Sigmoid colon (tissue), 7 donors: ENCODE data around the gene TMEM255B. TPM values are rescaled to one million over a fixed set of nuclear protein-coding genes. Genes with fewer than 3 reads are reported as not detected.
A peak's percentile ranks its signal among the peaks of the same experiment; 100 is the strongest.

ENCODE experiments used
- DNase-seq: peaks from one replicate; pipeline ENCODE4 v3.0.0-alpha.2; 2019
- H3K27ac ChIP-seq, 4 donors: fragments of 200-600 bp; sonication (generic); one replicate each; pipeline ENCODE4 v1.5.1; 2016 to 2019; ENCODE audit warnings: mild to moderate bottlenecking in 1 of 4
- H3K27me3 ChIP-seq, 3 donors: fragments of 200-600 bp; sonication (generic); one replicate each; pipeline ENCODE4 v1.5.1; 2019; ENCODE audit warnings: mild to moderate bottlenecking in 1 of 3
- H3K36me3 ChIP-seq, 4 donors: fragments of 200-600 bp; sonication (generic); one replicate each; pipeline ENCODE4 v1.5.1; 2016 to 2019
- H3K4me1 ChIP-seq, 4 donors: fragments of 200-600 bp; sonication (generic); one replicate each; pipeline ENCODE4 v1.5.1; 2017 to 2019
- H3K4me3 ChIP-seq, 4 donors: fragments of 200-600 bp; sonication (generic); one replicate each; pipeline ENCODE4 v1.5.1; 2017 to 2019; ENCODE audit warnings: mild to moderate bottlenecking in 2 of 4, moderate library complexity in 1 of 4
- H3K9me3 ChIP-seq, 4 donors: fragments of 200-600 bp in 3 of 4; sonication (generic) in 3 of 4; one replicate each; pipeline versions ENCODE4 v1.5.1 to v1.6.1; 2013 to 2019
- EP300 ChIP-seq, 4 donors: sonication (generic); formaldehyde crosslinking; IDR thresholded peaks; one replicate each; pipeline ENCODE4 v1.6.1; 2017; ENCODE audit warnings: antibody characterized with exemption in 4 of 4
- POLR2A ChIP-seq, 2 donors: fragments of 450-650 bp; IDR thresholded peaks; one replicate each; pipeline ENCODE4 v1.6.1; 2016; ENCODE audit warnings: antibody characterized with exemption in 2 of 2, mild to moderate bottlenecking in 2 of 2, moderate library complexity in 2 of 2
- POLR2AphosphoS5 ChIP-seq, 4 donors: sonication (generic); formaldehyde crosslinking; IDR thresholded peaks; one replicate each; pipeline ENCODE4 v1.6.1; 2017; ENCODE audit warnings: antibody characterized with exemption in 4 of 4
- WGBS, 2 donors: extraction: QIAGEN DNeasy Blood & Tissue Kit; methylation state at CpG; one replicate each; pipeline ENCODE4 v1.1.7; 2013; 5-methylcytosine and 5-hydroxymethylcytosine counted together
- intact Hi-C: fragments of 100-400 bp; cut with DNase I; formaldehyde crosslinking; loops from one replicate; pipeline ENCODE4 v1.15.1; 2023
- polyA plus RNA-seq, 3 donors: library from polyadenylated mRNA; stranded (reverse); fragments of 200-250 nt; gene quantifications; one replicate each; pipeline ENCODE4 v1.2.3, GENCODE V29; 2013
- total RNA-seq, 4 donors: library from RNA; depleted of rRNA; stranded (reverse); fragments of >200 nt; gene quantifications; one replicate each; pipeline ENCODE4 v1.1.0, GENCODE V29; 2016
- TF ChIP-seq, protein P1 (sequence below), 4 experiments: fragments of 450-650 bp in 3 of 4; fragments of 200-600 bp in 1 of 4; IDR thresholded peaks; one replicate each; pipeline ENCODE4 v1.5.1; 2016 to 2019; ENCODE audit warnings: antibody characterized with exemption in 4 of 4, mild to moderate bottlenecking in 3 of 4, moderate library complexity in 2 of 4
- donor health status: healthy with polysubstance abuse.
- donor health status: Bipolar disorder and iron deficiency.
- donor health status: healthy.

Gene TMEM255B
- total RNA-seq, result 10 to 100 TPM in 2 of 4 donors, 1 to 10 TPM in 1, under 1 TPM in 1; 0.99 to 11.1 (median 7.3) TPM
- polyA plus RNA-seq, result 1 to 10 TPM in 2 of 3 donors, under 1 TPM in 1; 0.60 to 4.6 (median 1.8) TPM

GRCh38 chr13:113758651-113759524 is at the start of gene TMEM255B:
TMEM255B (plus strand) TSS chr13:113759226; CDS start chr13:113759270, 44 bp downstream.
- Histone ChIP-seq H3K36me3 (no peaks in the 10 kb centered on the region), H3K4me3 (peak within 1 kb of the TSS; percentile 41 to 76 (median 71)), H3K27me3 (peaks cover 0 to 42% (median 8%) of the 10 kb centered on the region in 3 donors), H3K9me3 (no peaks in the 10 kb centered on the region), H3K27ac (peak within 1 kb of the TSS; percentile 71 to 83 (median 72)), H3K4me1 (peaks cover 0 to 20% (median 17%) of the 10 kb centered on the region in 4 donors)
- peak; percentile 91 for DNase-seq
- TF ChIP-seq POLR2A (IDR thresholded peaks at IDR 0.05), result no peak
- TF ChIP-seq, protein P1, sequence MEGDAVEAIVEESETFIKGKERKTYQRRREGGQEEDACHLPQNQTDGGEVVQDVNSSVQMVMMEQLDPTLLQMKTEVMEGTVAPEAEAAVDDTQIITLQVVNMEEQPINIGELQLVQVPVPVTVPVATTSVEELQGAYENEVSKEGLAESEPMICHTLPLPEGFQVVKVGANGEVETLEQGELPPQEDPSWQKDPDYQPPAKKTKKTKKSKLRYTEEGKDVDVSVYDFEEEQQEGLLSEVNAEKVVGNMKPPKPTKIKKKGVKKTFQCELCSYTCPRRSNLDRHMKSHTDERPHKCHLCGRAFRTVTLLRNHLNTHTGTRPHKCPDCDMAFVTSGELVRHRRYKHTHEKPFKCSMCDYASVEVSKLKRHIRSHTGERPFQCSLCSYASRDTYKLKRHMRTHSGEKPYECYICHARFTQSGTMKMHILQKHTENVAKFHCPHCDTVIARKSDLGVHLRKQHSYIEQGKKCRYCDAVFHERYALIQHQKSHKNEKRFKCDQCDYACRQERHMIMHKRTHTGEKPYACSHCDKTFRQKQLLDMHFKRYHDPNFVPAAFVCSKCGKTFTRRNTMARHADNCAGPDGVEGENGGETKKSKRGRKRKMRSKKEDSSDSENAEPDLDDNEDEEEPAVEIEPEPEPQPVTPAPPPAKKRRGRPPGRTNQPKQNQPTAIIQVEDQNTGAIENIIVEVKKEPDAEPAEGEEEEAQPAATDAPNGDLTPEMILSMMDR (IDR thresholded peaks at IDR 0.05), result peak in 1 of 4 experiments; percentile 38
- TF ChIP-seq POLR2AphosphoS5 (IDR thresholded peaks at IDR 0.05), result peak in 2 of 4 donors; percentile 33 to 48
- intact Hi-C loops, result no loop called here
- 0 to 1% methylated on average over 80 of the region's 80 CpGs for WGBS, 2 donors

GRCh38 chr13:113722921-113723320 is 36.1 kb upstream of the TMEM255B start:
- no peak overlapping the region for H3K27ac ChIP-seq
- WGBS, 2 donors, result 71 to 72% methylated on average over 9 to 10 of the region's 11 CpGs
- H3K4me1 ChIP-seq, result peaks cover 0 to 11% (median 8%) of the 10 kb centered on the region in 4 donors
- no peak overlapping the region for H3K4me3 ChIP-seq
- no peaks in the 10 kb centered on the region for H3K27me3 ChIP-seq
- no peak for DNase-seq
- intact Hi-C loops, result no loop called here
- TF ChIP-seq POLR2A (IDR thresholded peaks at IDR 0.05) (no peak), POLR2AphosphoS5 (IDR thresholded peaks at IDR 0.05) (no peak), EP300 (IDR thresholded peaks at IDR 0.05) (no peak)
- TF ChIP-seq, protein P1 (IDR thresholded peaks at IDR 0.05), result no peak
- H3K9me3 ChIP-seq, result no peaks in the 10 kb centered on the region
- no peaks in the 10 kb centered on the region for H3K36me3 ChIP-seq

DNA sequence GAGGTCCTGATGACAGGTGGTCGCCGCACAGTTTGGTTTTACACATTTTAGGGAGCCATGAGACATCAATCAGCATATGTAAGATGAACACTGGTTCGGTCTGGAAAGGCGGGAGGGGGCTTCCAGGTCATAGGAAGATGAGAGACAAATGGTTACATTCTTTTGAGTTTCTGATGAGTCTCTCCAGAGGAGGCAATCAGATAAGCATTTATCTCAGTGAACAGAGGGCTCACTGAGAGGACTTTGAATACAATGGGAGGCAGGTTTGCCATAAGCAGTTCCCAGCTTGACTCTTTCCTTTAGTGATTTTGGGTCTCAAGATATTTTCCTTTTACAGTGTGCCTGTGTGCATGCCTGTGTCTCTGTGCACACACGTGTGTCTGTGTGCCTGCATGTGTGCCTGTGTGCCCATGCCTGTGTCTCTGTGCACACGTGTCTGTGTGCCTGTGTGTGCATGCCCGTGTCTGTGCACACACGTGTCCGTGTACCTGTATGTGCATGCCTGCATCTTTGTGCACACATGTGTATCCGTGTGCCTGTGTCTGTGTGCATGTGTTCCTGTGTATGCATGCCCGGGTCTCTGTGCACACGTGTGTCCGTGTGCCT is 35.5 kb upstream of the TMEM255B start:
- intact Hi-C loops, result no loop called here
- peaks cover 0 to 11% (median 8%) of the 10 kb centered on the region in 4 donors for H3K4me1 ChIP-seq
- no peak for DNase-seq
- 84 to 87% methylated on average over 13 of the region's 13 CpGs for WGBS, 2 donors
- no peaks in the 10 kb centered on the region for H3K36me3 ChIP-seq
- H3K4me3 ChIP-seq, result no peak overlapping the region
- no peak overlapping the region for H3K27ac ChIP-seq
- H3K9me3 ChIP-seq, result no peaks in the 10 kb centered on the region
- H3K27me3 ChIP-seq, result no peaks in the 10 kb centered on the region
- TF ChIP-seq EP300 (IDR thresholded peaks at IDR 0.05), result no peak
- TF ChIP-seq, protein P1 (IDR thresholded peaks at IDR 0.05), result no peak
- TF ChIP-seq POLR2AphosphoS5 (IDR thresholded peaks at IDR 0.05), result no peak
- no peak for TF ChIP-seq POLR2A (IDR thresholded peaks at IDR 0.05)

DNA sequence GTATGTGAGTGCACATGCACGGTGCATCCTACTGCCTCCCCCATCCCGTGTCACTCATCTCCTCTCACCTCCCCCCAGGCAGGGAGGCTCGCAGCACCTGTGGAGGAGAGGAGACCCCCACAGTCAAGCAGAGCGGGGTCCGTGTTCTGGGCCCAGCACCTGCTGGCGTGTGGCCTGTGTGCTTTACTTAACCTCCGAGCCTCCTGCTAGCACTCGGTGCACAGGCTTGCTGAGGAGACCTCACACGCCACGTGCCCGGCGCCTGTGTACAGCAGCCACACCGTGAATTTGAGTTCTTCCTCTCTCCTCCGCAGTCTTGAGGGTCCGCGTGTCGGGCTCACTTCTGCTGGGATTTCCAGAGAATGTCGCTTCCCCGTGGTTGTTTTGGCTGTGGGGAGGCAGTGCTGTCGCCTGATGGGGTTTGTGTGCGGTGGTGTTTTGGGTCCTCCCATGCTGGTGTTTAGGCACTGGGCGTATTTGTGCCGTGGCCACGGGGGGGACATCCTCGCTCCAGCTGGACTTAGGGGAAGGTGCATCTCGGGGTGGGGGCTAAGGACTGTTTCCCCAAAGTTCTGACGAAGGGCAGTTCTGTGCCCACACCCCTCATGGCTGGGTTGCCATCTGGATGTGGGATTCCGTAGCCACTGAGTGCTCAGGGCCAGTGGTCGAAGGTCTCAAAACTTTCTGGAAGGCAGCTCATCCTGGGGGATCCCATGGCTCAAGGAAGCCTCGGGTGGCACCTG is 34.8 kb upstream of the TMEM255B start:
- H3K4me3 ChIP-seq, result peak overlapping the region in 3 of 4 donors; percentile 38 to 50 (median 47)
- H3K27me3 ChIP-seq, result peaks cover 0 to 2% (median 0%) of the 10 kb centered on the region in 3 donors
- WGBS, 2 donors, result 83 to 84% methylated on average over 30 of the region's 30 CpGs
- DNase-seq, result no peak
- H3K27ac ChIP-seq, result peak overlapping the region in 3 of 4 donors; percentile 53 to 61 (median 54)
- peaks cover 0 to 11% (median 8%) of the 10 kb centered on the region in 4 donors for H3K4me1 ChIP-seq
- TF ChIP-seq POLR2A (IDR thresholded peaks at IDR 0.05) (no peak), POLR2AphosphoS5 (IDR thresholded peaks at IDR 0.05) (no peak), EP300 (IDR thresholded peaks at IDR 0.05) (no peak)
- TF ChIP-seq, protein P1 (IDR thresholded peaks at IDR 0.05), result no peak
- H3K9me3 ChIP-seq, result no peaks in the 10 kb centered on the region
- H3K36me3 ChIP-seq, result no peaks in the 10 kb centered on the region
- intact Hi-C loops, result no loop called here
